Central memory CD8-positive, alpha-beta T cell (primary cell): ENCODE data around the gene SSBP1.

Experiments
- ATAC-seq: fragments of 150-1000 bp; cut with Tn5 transposase; replicated peaks from 2 replicates; pipeline ENCODE4 v1.10.0; 2022; ENCODE audit warnings: mild to moderate bottlenecking, moderate FRiP score, moderate number of reproducible peaks; ENCODE audit not compliant: poor library complexity, severe bottlenecking; ENCODE audit errors: extremely low read depth
- DNase-seq, 2 donors: peaks; one replicate each; pipeline ENCODE4 v3.0.0; 2021; ENCODE audit warnings: low spot score in 2 of 2
- H3K27ac Mint-ChIP-seq: one replicate; pipeline ENCODE4 v1.8.0; 2022; ENCODE audit warnings: low read depth, mild to moderate bottlenecking, moderate library complexity, mixed read lengths
- H3K27me3 Mint-ChIP-seq: one replicate; pipeline ENCODE4 v1.8.0; 2022; ENCODE audit warnings: mixed read lengths
- H3K36me3 Mint-ChIP-seq: one replicate; pipeline ENCODE4 v1.8.0; 2022; ENCODE audit warnings: mild to moderate bottlenecking, moderate library complexity, mixed read lengths; ENCODE audit not compliant: insufficient read depth
- H3K4me1 Mint-ChIP-seq: one replicate; pipeline ENCODE4 v1.8.0; 2022; ENCODE audit warnings: mixed read lengths
- H3K4me3 Mint-ChIP-seq: one replicate; pipeline ENCODE4 v1.8.0; 2022; ENCODE audit warnings: mild to moderate bottlenecking, moderate library complexity, mixed read lengths
- H3K9me3 Mint-ChIP-seq: one replicate; pipeline ENCODE4 v1.8.0; 2022; ENCODE audit warnings: mixed read lengths

SSBP1 gene

GRCh38 chr7:141713890-141714289 is 24.3 kb upstream of the SSBP1 start:
- no peak overlapping the region for H3K4me3 Mint-ChIP-seq
- H3K27me3 Mint-ChIP-seq: no peaks in the 10 kb centered on the region
- peaks cover 15% of the 10 kb centered on the region for H3K4me1 Mint-ChIP-seq
- ATAC-seq: no peak
- no peak for DNase-seq
- peaks cover 1% of the 10 kb centered on the region for H3K36me3 Mint-ChIP-seq
- no peaks in the 10 kb centered on the region for H3K9me3 Mint-ChIP-seq
- H3K27ac Mint-ChIP-seq: no peak overlapping the region

DNA sequence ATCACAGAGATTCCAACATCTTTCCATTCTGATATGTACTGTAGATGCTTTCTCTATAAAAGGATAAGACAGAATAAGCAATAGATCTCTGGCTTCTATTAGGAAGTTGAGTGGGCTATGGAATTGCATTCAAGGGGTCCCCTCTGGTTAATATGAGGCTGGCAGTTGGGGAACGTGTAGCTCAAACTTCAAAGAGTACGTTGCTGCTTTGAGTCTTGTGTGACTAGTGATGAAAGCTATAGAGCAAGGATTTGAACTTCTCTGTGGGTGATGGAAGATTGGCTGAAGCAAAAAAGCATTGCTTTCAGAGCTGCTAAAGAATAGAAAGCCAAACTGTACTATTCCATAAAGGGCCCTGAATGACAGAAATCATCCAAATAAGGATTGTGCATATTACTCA is 23.6 kb upstream of the SSBP1 start:
- peaks cover 1% of the 10 kb centered on the region for H3K36me3 Mint-ChIP-seq
- peaks cover 15% of the 10 kb centered on the region for H3K4me1 Mint-ChIP-seq
- H3K4me3 Mint-ChIP-seq: no peak overlapping the region
- no peak overlapping the region for H3K27ac Mint-ChIP-seq
- H3K9me3 Mint-ChIP-seq: no peaks in the 10 kb centered on the region
- DNase-seq (no peak), ATAC-seq (no peak)
- no peaks in the 10 kb centered on the region for H3K27me3 Mint-ChIP-seq

DNA sequence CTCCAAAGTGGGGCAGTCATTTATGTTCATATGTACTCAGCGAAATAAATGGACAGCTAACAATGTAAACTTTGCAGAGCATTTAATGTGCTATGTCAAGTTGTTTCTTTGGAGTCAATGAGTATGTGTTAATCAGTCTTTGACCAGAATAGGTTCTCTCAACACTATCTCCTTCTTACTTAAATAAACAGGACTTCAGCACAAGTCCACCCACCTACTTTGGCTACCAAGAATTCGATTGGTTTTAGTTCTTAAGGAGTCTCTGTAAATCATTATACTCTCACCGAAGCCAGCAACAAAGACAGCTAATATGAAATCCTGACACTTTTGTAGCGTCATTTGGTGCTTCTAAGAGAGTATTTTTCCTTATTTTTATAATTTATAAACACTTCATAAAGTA is 23.1 kb upstream of the SSBP1 start:
- peaks cover 15% of the 10 kb centered on the region for H3K4me1 Mint-ChIP-seq
- peaks cover 1% of the 10 kb centered on the region for H3K36me3 Mint-ChIP-seq
- H3K27me3 Mint-ChIP-seq: no peaks in the 10 kb centered on the region
- H3K27ac Mint-ChIP-seq: no peak overlapping the region
- no peak overlapping the region for H3K4me3 Mint-ChIP-seq
- no peaks in the 10 kb centered on the region for H3K9me3 Mint-ChIP-seq
- DNase-seq (no peak), ATAC-seq (no peak)

GRCh38 chr7:141715794-141716689 is 22.1 kb upstream of the SSBP1 start:
- no peaks in the 10 kb centered on the region for H3K9me3 Mint-ChIP-seq
- H3K36me3 Mint-ChIP-seq: peaks cover 1% of the 10 kb centered on the region
- no peaks in the 10 kb centered on the region for H3K27me3 Mint-ChIP-seq
- H3K4me3 Mint-ChIP-seq: no peak overlapping the region
- no peak for ATAC-seq
- no peak overlapping the region for H3K27ac Mint-ChIP-seq
- peaks cover 13% of the 10 kb centered on the region for H3K4me1 Mint-ChIP-seq
- DNase-seq: no peak

- H3K4me3 Mint-ChIP-seq: no peak overlapping the region
- no peak for ATAC-seq
- no peaks in the 10 kb centered on the region for H3K27me3 Mint-ChIP-seq
- peaks cover under 1% of the 10 kb centered on the region for H3K4me1 Mint-ChIP-seq
- no peak for DNase-seq
- H3K27ac Mint-ChIP-seq: peak overlapping the region; percentile 43
- H3K36me3 Mint-ChIP-seq: peaks cover 1% of the 10 kb centered on the region
- no peaks in the 10 kb centered on the region for H3K9me3 Mint-ChIP-seq
These were observed 20.7 kb upstream of the SSBP1 start for GRCh38 chr7:141717450-141717849.

DNA sequence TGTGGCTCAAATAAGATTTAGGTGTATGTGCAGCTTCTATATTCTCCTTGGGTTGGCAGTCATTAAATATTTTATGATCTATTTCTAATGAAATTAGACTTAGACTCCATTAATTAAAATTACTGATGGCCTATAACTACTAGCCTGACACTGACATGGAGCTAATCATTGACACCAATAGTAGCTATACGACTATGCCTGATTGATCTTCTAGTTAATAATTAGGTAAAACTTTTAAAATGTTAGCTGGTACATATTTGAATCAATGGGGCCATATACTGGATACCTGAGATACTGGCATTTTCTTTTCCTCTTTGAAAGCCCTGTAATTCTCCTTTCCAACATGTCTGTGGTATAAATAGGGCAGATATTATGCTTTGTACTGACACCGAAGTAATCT is 15.6 kb upstream of the SSBP1 start:
- Mint-ChIP-seq H3K36me3 (peaks cover 2% of the 10 kb centered on the region), H3K9me3 (no peaks in the 10 kb centered on the region), H3K4me3 (no peak overlapping the region), H3K27ac (no peak overlapping the region), H3K4me1 (no peaks in the 10 kb centered on the region), H3K27me3 (no peaks in the 10 kb centered on the region)
- no peak for DNase-seq
- no peak for ATAC-seq

GRCh38 chr7:141729020-141729419 is 9.1 kb upstream of the SSBP1 start:
- no peak overlapping the region for H3K4me3 Mint-ChIP-seq
- H3K9me3 Mint-ChIP-seq: no peaks in the 10 kb centered on the region
- DNase-seq (no peak), ATAC-seq (no peak)
- H3K36me3 Mint-ChIP-seq: peaks cover 6% of the 10 kb centered on the region
- H3K27ac Mint-ChIP-seq: no peak overlapping the region
- no peaks in the 10 kb centered on the region for H3K27me3 Mint-ChIP-seq
- no peaks in the 10 kb centered on the region for H3K4me1 Mint-ChIP-seq

- H3K36me3 Mint-ChIP-seq: peaks cover 4% of the 10 kb centered on the region
- H3K4me1 Mint-ChIP-seq: no peaks in the 10 kb centered on the region
- peak overlapping the region; percentile 89 for H3K27ac Mint-ChIP-seq
- no peak for ATAC-seq
- no peaks in the 10 kb centered on the region for H3K27me3 Mint-ChIP-seq
- peak overlapping the region; percentile 46 for H3K4me3 Mint-ChIP-seq
- DNase-seq: no peak
- no peaks in the 10 kb centered on the region for H3K9me3 Mint-ChIP-seq
These were observed 6.5 kb upstream of the SSBP1 start for GRCh38 chr7:141731476-141732149.

GRCh38 chr7:141737118-141737835 is 881 bp upstream of the SSBP1 start:
- peak overlapping the region; percentile 96 for H3K4me3 Mint-ChIP-seq
- no peaks in the 10 kb centered on the region for H3K27me3 Mint-ChIP-seq
- H3K9me3 Mint-ChIP-seq: no peaks in the 10 kb centered on the region
- DNase-seq (peak in 1 of 2 donors; percentile 21), ATAC-seq (peak; percentile 35)
- H3K4me1 Mint-ChIP-seq: peaks cover 34% of the 10 kb centered on the region
- H3K27ac Mint-ChIP-seq: peak overlapping the region; percentile 100
- H3K36me3 Mint-ChIP-seq: peaks cover 25% of the 10 kb centered on the region

GRCh38 chr7:141738592-141739013 is 445 bp downstream of the SSBP1 start:
- Mint-ChIP-seq H3K4me1 (peaks cover 45% of the 10 kb centered on the region), H3K36me3 (peaks cover 39% of the 10 kb centered on the region), H3K9me3 (no peaks in the 10 kb centered on the region), H3K27ac (peak overlapping the region; percentile 100), H3K27me3 (no peaks in the 10 kb centered on the region), H3K4me3 (peak overlapping the region; percentile 96)
- ATAC-seq (no peak), DNase-seq (no peak)

DNA sequence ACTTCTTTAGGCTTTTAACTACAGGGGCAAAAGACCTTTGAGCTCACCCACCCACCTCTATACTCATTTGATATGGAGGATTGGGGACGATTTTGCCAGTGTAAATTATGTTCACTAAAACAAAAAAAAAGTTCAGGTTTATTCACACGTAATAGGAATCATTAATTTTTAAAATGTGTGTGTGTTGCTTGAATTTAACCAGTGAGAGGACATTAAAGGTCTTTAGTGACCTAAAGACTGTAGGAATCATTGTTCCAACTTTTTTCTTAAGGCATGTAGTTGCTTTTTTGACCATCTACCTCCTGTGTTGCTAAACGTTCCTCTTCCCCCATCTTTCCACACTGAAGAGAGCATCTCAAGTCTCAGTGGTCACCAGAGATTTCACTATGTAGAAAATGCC is 1.1 kb downstream of the SSBP1 start:
- H3K9me3 Mint-ChIP-seq: no peaks in the 10 kb centered on the region
- peak overlapping the region; percentile 100 for H3K27ac Mint-ChIP-seq
- ATAC-seq (no peak), DNase-seq (no peak)
- peaks cover 51% of the 10 kb centered on the region for H3K4me1 Mint-ChIP-seq
- peak overlapping the region; percentile 96 for H3K4me3 Mint-ChIP-seq
- H3K36me3 Mint-ChIP-seq: peaks cover 45% of the 10 kb centered on the region
- no peaks in the 10 kb centered on the region for H3K27me3 Mint-ChIP-seq

DNA sequence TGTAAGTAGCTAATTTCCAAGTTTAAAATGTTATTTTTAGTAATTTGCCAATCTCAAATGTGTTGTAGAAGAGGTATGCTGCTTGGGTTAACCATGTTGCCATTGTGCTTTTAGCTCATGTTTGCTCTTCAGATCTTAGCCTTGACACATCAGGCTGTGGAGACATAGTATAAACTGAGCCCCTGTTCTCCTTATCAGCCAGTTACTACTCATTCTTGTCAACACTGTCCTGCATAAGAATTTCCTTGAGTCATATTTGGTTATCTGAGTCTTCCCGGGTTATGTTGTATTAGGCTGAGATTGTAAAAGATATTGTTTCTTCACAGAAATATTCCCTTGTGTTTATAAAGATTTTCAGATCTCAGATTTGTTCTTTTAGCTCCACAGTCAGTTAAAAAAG is 4.1 kb downstream of the SSBP1 start:
- no peaks in the 10 kb centered on the region for H3K27me3 Mint-ChIP-seq
- H3K36me3 Mint-ChIP-seq: peaks cover 66% of the 10 kb centered on the region
- no peak overlapping the region for H3K4me3 Mint-ChIP-seq
- no peaks in the 10 kb centered on the region for H3K9me3 Mint-ChIP-seq
- ATAC-seq (no peak), DNase-seq (no peak)
- H3K4me1 Mint-ChIP-seq: peaks cover 49% of the 10 kb centered on the region
- peak overlapping the region; percentile 36 for H3K27ac Mint-ChIP-seq
